HepG2 (cell line): ENCODE measurements around the gene HS2ST1.

Experiments
- ATAD3A ChIP-seq: sonication (generic); formaldehyde crosslinking; IDR thresholded peaks from 2 replicates; pipeline ENCODE4 v1.4.0; 2020; ENCODE audit warnings: missing genetic modification reagents
- CTCF ChIP-seq: sonication (generic); formaldehyde crosslinking; IDR thresholded peaks from 2 replicates; pipeline ENCODE4 v1.5.0; 2020; ENCODE audit warnings: mild to moderate bottlenecking, missing genetic modification reagents, moderate library complexity
- ZMAT5 ChIP-seq: sonication (generic); formaldehyde crosslinking; IDR thresholded peaks from 2 replicates; pipeline ENCODE4 v1.5.0; 2020; ENCODE audit warnings: mild to moderate bottlenecking, low read depth, missing genetic modification reagents, borderline replicate concordance
- ZNF773 ChIP-seq: sonication (generic); formaldehyde crosslinking; IDR thresholded peaks from 2 replicates; pipeline ENCODE4 v1.4.0; 2020; ENCODE audit warnings: missing genetic modification reagents, borderline replicate concordance
- TF ChIP-seq, protein P1 (sequence below): sonication (generic); formaldehyde crosslinking; IDR thresholded peaks from 2 replicates; pipeline ENCODE4 v1.4.0; 2020; ENCODE audit warnings: mild to moderate bottlenecking, missing genetic modification reagents

GRCh38 chr1:86950712-86951419 is 36.4 kb downstream of the HS2ST1 start:
- TF ChIP-seq ZNF773 = no peak
- TF ChIP-seq, protein P1, sequence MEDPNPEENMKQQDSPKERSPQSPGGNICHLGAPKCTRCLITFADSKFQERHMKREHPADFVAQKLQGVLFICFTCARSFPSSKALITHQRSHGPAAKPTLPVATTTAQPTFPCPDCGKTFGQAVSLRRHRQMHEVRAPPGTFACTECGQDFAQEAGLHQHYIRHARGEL = no peak
- TF ChIP-seq ATAD3A = no peak
- no peak for TF ChIP-seq ZMAT5 (CRISPR knock-in tag)
- TF ChIP-seq CTCF (CRISPR knock-in tag) = no peak
